NCI-H82 treated with DMSO at 0.1 percent for 48 hours (cell line): ENCODE measurements around the gene TRIM72.
"Not testable (repeated sequence)": the region's sequence is repeated elsewhere in the genome, so short reads cannot be mapped to it uniquely, and the experiment has no call there.

ENCODE experiments used
- DNase-seq: peaks from one replicate; lab custom pipeline; 2025; ENCODE audit not compliant: unreplicated experiment; lab: John Stamatoyannopoulos, UW

TRIM72 gene

DNA sequence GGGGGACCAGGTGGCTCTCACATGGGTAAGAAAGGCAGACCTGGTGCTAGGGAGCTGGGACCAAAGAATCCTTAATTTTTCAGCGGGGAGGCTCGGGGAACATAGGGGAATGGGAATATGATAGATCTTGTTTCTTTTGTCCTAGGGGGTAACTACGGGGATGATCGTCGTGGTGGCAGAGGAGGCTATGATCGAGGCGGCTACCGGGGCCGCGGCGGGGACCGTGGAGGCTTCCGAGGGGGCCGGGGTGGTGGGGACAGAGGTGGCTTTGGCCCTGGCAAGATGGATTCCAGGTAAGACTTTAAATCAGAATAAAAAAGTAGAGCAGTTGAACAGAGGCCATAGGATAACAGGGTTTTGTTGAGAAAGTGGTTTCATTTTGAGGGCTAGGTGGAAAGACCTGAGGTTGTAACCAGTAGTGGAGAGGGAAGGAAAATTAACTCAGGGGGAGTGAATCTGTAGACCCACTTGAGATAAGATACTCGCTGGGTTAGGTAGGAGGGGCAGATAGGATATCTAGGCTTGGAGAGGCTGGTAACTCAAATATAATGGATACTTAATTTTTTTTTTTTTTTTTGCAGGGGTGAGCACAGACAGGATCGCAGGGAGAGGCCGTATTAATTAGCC, 23.0 kb upstream of the TRIM72 start:
- DNase-seq: no peak

DNA sequence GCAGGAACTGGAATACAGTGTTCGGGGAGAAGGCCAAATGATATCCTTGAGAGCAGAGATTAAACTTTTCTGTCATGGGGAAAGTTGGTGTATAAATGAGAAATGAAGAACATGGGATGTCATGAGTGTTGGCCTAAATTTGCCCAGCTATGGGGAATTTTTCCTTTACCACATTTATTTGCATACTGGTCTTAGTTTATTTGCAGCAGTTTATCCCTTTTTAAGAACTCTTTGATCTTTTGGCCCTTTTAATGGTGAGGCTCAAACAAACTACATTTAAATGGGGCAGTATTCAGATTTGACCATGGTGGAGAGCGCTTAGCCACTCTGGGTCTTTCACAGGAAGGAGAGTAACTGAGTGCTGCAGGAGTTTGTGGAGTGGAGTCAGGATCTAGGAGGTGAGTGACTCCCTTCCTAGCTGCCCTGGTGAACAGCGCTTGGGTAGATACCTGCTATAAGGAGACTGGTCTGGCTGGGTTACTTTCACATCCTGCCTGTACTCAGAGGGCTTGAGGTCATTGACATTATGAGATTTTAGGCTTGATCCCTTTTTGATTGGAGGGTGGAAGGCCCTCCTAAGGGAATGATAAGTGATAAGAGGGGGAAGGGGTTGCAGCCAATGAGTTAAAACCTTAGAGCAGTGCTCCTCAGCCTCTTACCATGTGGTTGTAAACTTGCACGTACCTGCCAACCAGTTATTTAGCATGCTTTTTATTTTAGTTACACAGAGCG, 22.1 kb upstream of the TRIM72 start:
- DNase-seq: no peak

- no peak for DNase-seq
Measured at GRCh38 chr16:31192856-31193642, 20.9 kb upstream of the TRIM72 start.

GRCh38 chr16:31193874-31194273, 20.0 kb upstream of the TRIM72 start:
- DNase-seq: no peak

- DNase-seq: no peak
Measured at GRCh38 chr16:31194898-31195297, 19.0 kb upstream of the TRIM72 start.

DNA sequence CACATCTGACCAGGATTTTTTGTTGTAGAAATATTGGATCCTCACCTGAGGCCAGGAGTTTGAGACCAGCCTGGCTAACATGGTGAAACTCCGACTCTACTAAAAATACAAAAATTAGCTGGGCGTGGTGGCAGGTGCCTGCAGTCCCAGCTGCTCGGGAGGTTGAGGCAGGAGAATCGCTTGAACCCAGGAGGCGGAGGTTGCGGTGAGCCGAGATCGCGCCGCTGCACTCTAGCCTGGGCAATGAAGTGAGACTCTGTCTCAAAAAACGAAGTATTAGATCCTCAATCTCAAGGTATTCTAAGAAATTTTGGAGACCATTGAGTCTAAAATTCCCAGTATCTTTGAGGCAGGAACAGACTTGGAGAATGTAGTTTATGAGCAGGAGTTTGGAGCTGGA, 18.1 kb upstream of the TRIM72 start:
- not testable (repeated sequence) for DNase-seq

DNA sequence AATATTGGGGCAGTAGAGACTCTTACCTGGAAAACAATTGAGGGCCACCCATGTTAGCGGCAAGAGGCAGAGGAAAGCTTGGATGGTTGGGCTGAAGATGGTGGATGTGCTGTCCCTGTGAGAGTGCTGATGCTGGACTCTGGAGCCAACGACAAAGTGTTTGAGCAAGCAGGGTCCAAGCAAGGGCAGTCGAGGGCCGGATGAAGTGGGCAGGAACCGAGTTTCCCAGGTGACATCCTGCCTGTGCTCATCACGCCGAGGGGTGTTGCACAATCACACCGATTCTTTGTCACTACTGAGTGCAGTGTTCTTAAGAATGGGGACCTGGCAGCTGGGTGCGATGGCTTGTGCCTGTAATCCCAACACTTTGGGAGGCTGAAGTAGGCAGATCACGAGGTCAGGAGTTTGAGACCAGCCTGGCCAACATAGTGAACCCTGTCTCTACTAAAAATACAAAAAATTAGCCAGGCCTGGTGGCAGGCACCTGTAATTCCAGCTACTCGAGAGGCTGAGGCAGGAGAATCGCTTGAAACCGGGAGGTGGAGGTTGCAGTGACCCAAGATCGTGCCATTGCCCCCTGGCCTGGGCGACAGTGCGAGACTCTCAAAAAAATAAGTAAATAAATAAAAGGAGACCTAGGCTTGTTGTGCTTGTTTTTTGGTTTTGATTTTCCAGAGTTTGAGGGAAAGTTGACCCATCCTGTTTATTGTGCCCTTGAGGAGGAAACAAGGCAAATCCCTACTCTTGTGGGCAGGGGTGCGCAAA, 17.4 kb upstream of the TRIM72 start:
- no peak for DNase-seq

DNA sequence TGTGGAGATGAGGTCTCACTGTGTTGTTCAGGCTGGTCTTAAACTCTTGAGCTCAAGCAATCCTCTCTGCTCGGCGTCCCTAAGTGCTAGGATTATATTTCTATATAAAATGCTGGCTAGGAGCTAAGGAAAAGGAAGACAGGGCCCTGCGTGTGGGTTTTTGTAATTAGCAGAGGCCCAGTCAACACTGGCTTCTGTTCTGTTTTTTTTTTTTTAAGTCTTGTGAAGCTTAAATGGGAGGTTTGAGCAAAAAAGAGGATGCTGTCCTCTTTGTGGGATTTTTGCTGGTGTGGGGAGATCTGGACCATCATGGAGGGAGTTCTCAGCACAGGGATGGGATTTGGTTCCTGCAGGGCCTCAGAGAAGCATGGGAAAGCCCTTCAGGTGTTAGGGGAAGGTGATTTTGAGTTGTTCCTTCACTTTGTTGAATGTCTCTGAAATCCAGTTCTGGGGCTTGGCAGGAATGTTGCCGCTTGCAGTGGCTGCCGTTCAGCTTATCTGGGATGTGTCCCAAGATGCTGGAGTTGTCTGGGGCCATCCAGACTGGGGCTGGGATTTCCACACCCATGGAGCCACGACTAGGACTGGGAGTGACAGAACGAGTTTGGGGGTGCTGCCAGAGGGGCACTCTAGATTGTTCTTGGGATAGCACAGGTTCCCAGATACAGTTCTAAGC, 15.6 kb upstream of the TRIM72 start:
- no peak for DNase-seq

- DNase-seq: no peak
Measured at GRCh38 chr16:31199430-31200041, 14.4 kb upstream of the TRIM72 start.

DNA sequence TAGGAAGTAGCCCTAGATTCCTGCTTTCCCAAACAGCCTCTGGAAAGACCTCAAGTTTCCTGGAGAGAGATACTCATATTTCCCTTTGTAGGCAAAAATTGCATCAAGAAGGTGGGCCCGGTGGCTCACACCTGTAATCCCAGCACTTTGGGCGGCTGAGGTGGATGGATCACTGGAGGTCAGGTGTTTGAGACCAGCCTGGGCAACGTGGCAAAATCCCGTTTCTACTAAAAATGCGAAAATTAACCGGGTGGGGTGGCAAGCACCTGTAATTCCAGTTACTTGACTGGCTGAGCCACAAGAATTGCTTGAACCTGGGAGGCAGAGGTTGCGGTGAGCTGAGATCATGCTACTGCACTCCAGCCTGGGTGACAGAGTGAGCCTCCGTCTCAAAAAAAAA, 13.8 kb upstream of the TRIM72 start:
- DNase-seq: not testable (repeated sequence)

- DNase-seq: no peak
Measured at GRCh38 chr16:31200821-31201568, 12.9 kb upstream of the TRIM72 start.

GRCh38 chr16:31201582-31202413, 12.1 kb upstream of the TRIM72 start:
- no peak for DNase-seq

- no peak for DNase-seq
Measured at GRCh38 chr16:31202414-31203375, 11.2 kb upstream of the TRIM72 start, which contains the start of gene PYCARD. Gene PYCARD, minus strand, starts transcription at chr16:31202760. Its CDS starts 70 bp downstream, at chr16:31202690.

- no peak for DNase-seq
Measured at GRCh38 chr16:31204871-31205666, 8.8 kb upstream of the TRIM72 start.

GRCh38 chr16:31206776-31207175, 7.1 kb upstream of the TRIM72 start:
- DNase-seq: no peak

DNA sequence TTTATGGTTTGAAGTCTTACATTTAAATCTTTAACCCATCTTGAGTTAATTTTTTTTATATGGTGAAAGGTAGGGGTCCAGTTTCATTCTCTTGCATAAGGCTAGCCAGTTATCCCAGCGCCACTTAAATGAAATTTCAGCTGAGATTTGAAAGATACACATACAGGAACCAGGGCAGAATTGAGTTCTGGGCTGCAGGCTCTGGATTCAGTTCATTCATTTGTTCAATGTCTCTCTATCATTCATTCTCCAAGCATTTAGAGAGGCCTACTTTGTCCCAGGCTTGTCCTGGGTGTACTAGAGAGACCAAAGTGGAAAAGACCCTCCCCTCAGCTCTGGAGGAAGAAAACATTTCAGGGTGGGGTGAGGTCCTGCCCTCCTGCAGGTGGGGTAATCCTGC, 577 bp upstream of the TRIM72 start:
- no peak for DNase-seq
